HepG2 (cell line): Measurements from ENCODE around the gene DENND1C. TPM values are rescaled to one million over a fixed set of nuclear protein-coding genes. Genes with fewer than 3 reads are reported as not detected.

Experiments used
- ATAC-seq: fragments of 200-7000 bp; cut with Tn5 transposase; 3 replicates; pipeline ENCODE4 v1.9.1; 2020; ENCODE audit warnings: mild to moderate bottlenecking, moderate library complexity
- BruUV-seq: library from RNA; stranded (reverse); fragments of 400-500 nt; replicated peaks from 2 replicates; lab custom pipeline; 2021; lab: Mats Ljungman, UMichigan
- CTCF ChIA-PET: fragments of 300-600 bp; formaldehyde crosslinking; extraction: SDS; loops from one replicate; lab custom pipeline; 2021; ENCODE audit warnings: low total read pairs, inconsistent platforms, low intra/inter-chr PET ratio; lab: Yijun Ruan, JAX
- POLR2A ChIA-PET: fragments of 350-600 bp; sonication (Branson Sonifier 250); formaldehyde crosslinking; loops from one replicate; lab custom pipeline; 2020; ENCODE audit warnings: antibody characterized with exemption, inconsistent platforms; lab: Yijun Ruan, JAX
- DNase-seq: peaks from one replicate; pipeline ENCODE4 v3.0.0-alpha.2; 2015; ENCODE audit warnings: low spot score
- FAIRE-seq: peaks from 3 replicates; lab custom pipeline; 2011; peaks lifted over from hg19 to GRCh38; lab: Jason Lieb, UNC
- H2AFZ ChIP-seq: one replicate; pipeline ENCODE4 v1.6.1; 2011; ENCODE audit warnings: low read length, inconsistent platforms
- H3K27ac ChIP-seq: fragments of 300-600 bp; 3 replicates; pipeline ENCODE4 v1.8.0; 2011; ENCODE audit warnings: mixed run types, mild to moderate bottlenecking, mixed read lengths, low read length, inconsistent platforms; ENCODE audit not compliant: insufficient read depth; ENCODE audit errors: extremely low read length
- H3K27me3 ChIP-seq, 2 experiments: fragments of 200-600 bp in 1 of 2; 2 replicates in 1 of 2; 3 replicates in 1 of 2; pipeline versions ENCODE4 v1.6.0 to v1.8.0; 2011; ENCODE audit warnings: low read length in 2 of 2, mild to moderate bottlenecking in 2 of 2, moderate library complexity in 2 of 2, inconsistent platforms in 1 of 2; ENCODE audit not compliant: insufficient read depth in 2 of 2, control insufficient read depth in 1 of 2
- H3K36me3 ChIP-seq, 2 experiments: fragments of 200-600 bp in 1 of 2; replicated peaks in 1 of 2; 2 replicates in 1 of 2; 3 replicates in 1 of 2; pipeline versions ENCODE4 v1.5.1 to v1.8.0; 2011; ENCODE audit warnings: low read length in 2 of 2, inconsistent platforms in 1 of 2; ENCODE audit not compliant: insufficient read depth in 2 of 2, control insufficient read depth in 1 of 2
- H3K4me1 ChIP-seq: 2 replicates; pipeline ENCODE4 v1.5.1; 2012; ENCODE audit warnings: low read length, inconsistent platforms; ENCODE audit not compliant: insufficient read depth
- H3K4me2 ChIP-seq: 2 replicates; pipeline ENCODE4 v1.6.0; 2011; ENCODE audit warnings: low read depth, low read length, inconsistent platforms
- H3K4me3 ChIP-seq, 3 experiments: fragments of 200-600 bp in 1 of 3; sonication (generic), shearing (Covaris generic) in 1 of 3; replicated peaks in 1 of 3; 2 replicates each; pipeline ENCODE4 v1.5.1; 2011 to 2016; ENCODE audit warnings: low read length in 3 of 3, inconsistent platforms in 2 of 3, low read depth in 2 of 3, mild to moderate bottlenecking in 2 of 3, control low read depth in 1 of 3, mixed read lengths in 1 of 3; ENCODE audit not compliant: insufficient read depth in 1 of 3
- H3K79me2 ChIP-seq: one replicate; pipeline ENCODE4 v1.6.1; 2011; ENCODE audit warnings: low read length, inconsistent platforms; ENCODE audit not compliant: insufficient read depth
- H3K9ac ChIP-seq: 2 replicates; pipeline ENCODE4 v1.6.0; 2011; ENCODE audit warnings: mild to moderate bottlenecking, low read depth, low read length, inconsistent platforms; ENCODE audit not compliant: insufficient read depth
- H3K9me3 ChIP-seq: 2 replicates; pipeline ENCODE4 v1.5.1; 2012; ENCODE audit warnings: mild to moderate bottlenecking, low read length
- H4K20me1 ChIP-seq: 2 replicates; pipeline ENCODE4 v1.6.0; 2011; ENCODE audit warnings: inconsistent platforms, mild to moderate bottlenecking, low read length, moderate library complexity; ENCODE audit not compliant: insufficient read depth
- CCAR2 ChIP-seq: fragments of 200-400 bp; formaldehyde crosslinking; optimal IDR thresholded peaks from 2 replicates; pipeline ENCODE3; 2018; ENCODE audit warnings: low read depth, mild to moderate bottlenecking, low read length, moderate library complexity
- PBX2 ChIP-seq: IDR thresholded peaks from 2 replicates; pipeline ENCODE4 v1.6.1; 2016; ENCODE audit warnings: control low read depth
- YY1 ChIP-seq: IDR thresholded peaks from 2 replicates; pipeline ENCODE4 v1.6.1; 2011; ENCODE audit warnings: low read length, low read depth, moderate library complexity, mild to moderate bottlenecking; ENCODE audit not compliant: insufficient read depth, insufficient replicate concordance
- ZNF629 ChIP-seq: sonication (generic); formaldehyde crosslinking; conservative IDR thresholded peaks from 2 replicates; pipeline ENCODE4 v1.5.0; 2020; ENCODE audit warnings: missing genetic modification reagents
- ZNF674 ChIP-seq: sonication (generic); formaldehyde crosslinking; IDR thresholded peaks from 2 replicates; pipeline ENCODE4 v1.5.0; 2020; ENCODE audit warnings: low read depth, mild to moderate bottlenecking, missing genetic modification reagents
- WGBS: methylation state at CpG from one replicate; pipeline ENCODE4 v1.1.6; 2017; ENCODE audit warnings: low lambda C conversion rate; 5-methylcytosine and 5-hydroxymethylcytosine counted together
- in situ Hi-C: cut with HindIII; loops from 2 replicates; pipeline ENCODE4 v1.10.0; 2017; ENCODE audit warnings: low pct_unique_long_range_greater_than_20kb; ENCODE audit not compliant: extremely low pct_ligation_motif_present
- intact Hi-C: fragments of 100-400 bp; cut with micrococcal nuclease; formaldehyde crosslinking; loops from one replicate; pipeline ENCODE4 v1.10.0; 2022; ENCODE audit not compliant: unreplicated experiment
- polyA plus RNA-seq, 8 experiments: library from polyadenylated mRNA; depleted of rRNA in 3 of 8; stranded (reverse) in 7 of 8; unstranded in 1 of 8; fragments of >200 nt; fragmentation: Illumina TruSeq in 4 of 8; extraction: Trizol in 4 of 8; gene quantifications; 2 replicates each; pipeline versions ENCODE4 v1.2.1 to v1.2.3, GENCODE V29; 2011 to 2016; ENCODE audit warnings: low read depth in 4 of 8, missing spikeins in 1 of 8, mixed read lengths in 1 of 8; ENCODE audit not compliant: insufficient read depth in 1 of 8
- total RNA-seq, 5 experiments: library from RNA; depleted of rRNA; stranded (reverse); fragments of >200 nt; fragmentation: Illumina TruSeq; extraction: Trizol; gene quantifications; 2 replicates each; pipeline ENCODE4 v1.2.3, GENCODE V29; 2016; ENCODE audit warnings: low read depth in 1 of 5
- TF ChIP-seq, protein P1 (sequence below): fragments of 450-650 bp; IDR thresholded peaks from 2 replicates; pipeline ENCODE4 v1.6.1; 2017
- TF ChIP-seq, protein P2 (sequence below): sonication (generic); formaldehyde crosslinking; IDR thresholded peaks from 2 replicates; pipeline ENCODE4 v1.8.0; 2022; ENCODE audit warnings: low read depth, missing genetic modification reagents

The DENND1C gene
- total and polyA plus RNA-seq, 2 of the 13 experiments (the other 11 are each of a cell fraction or from before 2014, with no cell fraction given), result 0.04 to 0.73 TPM

DNA sequence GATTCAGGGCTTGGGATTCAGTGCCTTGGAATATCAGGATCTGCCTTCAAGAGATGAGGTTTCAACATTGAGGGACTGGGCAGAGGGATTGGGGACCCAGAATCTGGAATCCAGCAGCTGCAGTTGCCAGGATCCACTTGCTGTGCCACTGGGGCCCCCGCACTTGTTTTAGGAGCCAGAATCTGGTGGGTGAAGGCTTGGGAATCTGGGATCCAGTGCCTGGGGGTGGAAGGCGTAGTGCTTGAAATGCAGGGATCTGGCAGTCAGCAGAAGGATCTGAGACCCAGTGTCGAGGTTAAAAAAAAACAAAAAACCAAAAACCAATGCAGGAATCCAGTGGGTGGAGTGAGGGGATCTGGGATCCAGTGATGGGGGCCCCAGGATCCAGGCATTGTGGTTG is 40.7 kb downstream of the DENND1C start:
- H3K79me2 ChIP-seq, result no peaks in the 10 kb centered on the region
- H3K9ac ChIP-seq, result no peak overlapping the region
- FAIRE-seq, result no peak
- no peak for ATAC-seq
- 0 out of 2 replicates have a peak, but pooled peaks cover 4% of the 10 kb centered on the region for H3K4me1 ChIP-seq
- CTCF ChIA-PET, result no interaction called here
- intact Hi-C loops, result no loop called here
- H2AFZ ChIP-seq, result no peak overlapping the region
- no peaks in the 10 kb centered on the region for H3K9me3 ChIP-seq
- DNase-seq, result no peak
- H3K27ac ChIP-seq, result no peak overlapping the region
- no TSS peak for BruUV-seq
- H3K36me3 ChIP-seq, result no peaks in the 10 kb centered on the region
- no peaks in the 10 kb centered on the region for H4K20me1 ChIP-seq
- 91% methylated on average over 3 of the region's 3 CpGs for WGBS
- in situ Hi-C loops, result no loop called here
- TF ChIP-seq CCAR2 (no peak), YY1 (no peak)
- H3K4me3 ChIP-seq, result no peak overlapping the region
- no peaks in the 10 kb centered on the region for H3K27me3 ChIP-seq
- POLR2A ChIA-PET, result no interaction called here
- no peak overlapping the region for H3K4me2 ChIP-seq

- H3K9ac ChIP-seq, result no peak overlapping the region
- intact Hi-C loops (no loop called here), in situ Hi-C loops (no loop called here)
- CTCF ChIA-PET, result no interaction called here
- ATAC-seq (no peak), FAIRE-seq (no peak), DNase-seq (no peak)
- H3K27ac ChIP-seq, result no peak overlapping the region
- H4K20me1 ChIP-seq, result no peaks in the 10 kb centered on the region
- WGBS, result 93% methylated on average over 4 of the region's 4 CpGs
- H3K4me1 ChIP-seq, result 0 out of 2 replicates have a peak, but pooled peaks cover 4% of the 10 kb centered on the region
- TF ChIP-seq ZNF629 (peak; percentile 55), ZNF674 (CRISPR knock-in tag) (no peak), PBX2 (CRISPR knock-in tag) (no peak)
- TF ChIP-seq, protein P1, sequence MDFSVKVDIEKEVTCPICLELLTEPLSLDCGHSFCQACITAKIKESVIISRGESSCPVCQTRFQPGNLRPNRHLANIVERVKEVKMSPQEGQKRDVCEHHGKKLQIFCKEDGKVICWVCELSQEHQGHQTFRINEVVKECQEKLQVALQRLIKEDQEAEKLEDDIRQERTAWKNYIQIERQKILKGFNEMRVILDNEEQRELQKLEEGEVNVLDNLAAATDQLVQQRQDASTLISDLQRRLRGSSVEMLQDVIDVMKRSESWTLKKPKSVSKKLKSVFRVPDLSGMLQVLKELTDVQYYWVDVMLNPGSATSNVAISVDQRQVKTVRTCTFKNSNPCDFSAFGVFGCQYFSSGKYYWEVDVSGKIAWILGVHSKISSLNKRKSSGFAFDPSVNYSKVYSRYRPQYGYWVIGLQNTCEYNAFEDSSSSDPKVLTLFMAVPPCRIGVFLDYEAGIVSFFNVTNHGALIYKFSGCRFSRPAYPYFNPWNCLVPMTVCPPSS, result no peak
- TF ChIP-seq, protein P2, sequence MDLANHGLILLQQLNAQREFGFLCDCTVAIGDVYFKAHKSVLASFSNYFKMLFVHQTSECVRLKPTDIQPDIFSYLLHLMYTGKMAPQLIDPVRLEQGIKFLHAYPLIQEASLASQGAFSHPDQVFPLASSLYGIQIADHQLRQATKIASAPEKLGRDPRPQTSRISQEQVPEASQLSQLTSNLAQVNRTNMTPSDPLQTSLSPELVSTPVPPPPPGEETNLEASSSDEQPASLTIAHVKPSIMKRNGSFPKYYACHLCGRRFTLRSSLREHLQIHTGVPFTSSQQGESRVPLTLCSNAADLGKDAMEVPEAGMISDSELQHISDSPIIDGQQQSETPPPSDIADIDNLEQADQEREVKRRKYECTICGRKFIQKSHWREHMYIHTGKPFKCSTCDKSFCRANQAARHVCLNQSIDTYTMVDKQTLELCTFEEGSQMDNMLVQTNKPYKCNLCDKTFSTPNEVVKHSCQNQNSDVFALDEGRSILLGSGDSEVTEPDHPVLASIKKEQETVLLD, result no peak
- H3K4me3 ChIP-seq, result no peak overlapping the region
- POLR2A ChIA-PET, result no interaction called here
- H3K4me2 ChIP-seq, result no peak overlapping the region
- H3K9me3 ChIP-seq, result no peaks in the 10 kb centered on the region
- no peaks in the 10 kb centered on the region for H3K27me3 ChIP-seq
- H3K36me3 ChIP-seq, result no peaks in the 10 kb centered on the region
- no peak overlapping the region for H2AFZ ChIP-seq
- no peaks in the 10 kb centered on the region for H3K79me2 ChIP-seq
- no TSS peak for BruUV-seq
Measured at GRCh38 chr19:6439743-6440142, 41.8 kb downstream of the DENND1C start.
